HL-60 (cell line): ENCODE results near the gene KAT6B.

Experiments
- GABPA ChIP-seq: IDR thresholded peaks from 2 replicates; pipeline ENCODE4 v1.6.1; 2012; ENCODE audit warnings: low read depth
- POLR2AphosphoS5 ChIP-seq: IDR thresholded peaks from 2 replicates; pipeline ENCODE4 v1.6.1; 2012; ENCODE audit warnings: low read depth
- SPI1 ChIP-seq: IDR thresholded peaks from 2 replicates; pipeline ENCODE4 v1.6.1; 2012; ENCODE audit warnings: low read depth, mild to moderate bottlenecking, borderline replicate concordance
- TF ChIP-seq, protein P1 (sequence below): IDR thresholded peaks from one replicate; pipeline ENCODE4 v1.5.1; 2011; ENCODE audit warnings: low read length, control low read depth, inconsistent platforms; ENCODE audit not compliant: insufficient read depth
- TF ChIP-seq, protein P2 (sequence below): IDR thresholded peaks from 2 replicates; pipeline ENCODE4 v1.6.1; 2012; ENCODE audit warnings: low read depth; ENCODE audit not compliant: insufficient replicate concordance

DNA sequence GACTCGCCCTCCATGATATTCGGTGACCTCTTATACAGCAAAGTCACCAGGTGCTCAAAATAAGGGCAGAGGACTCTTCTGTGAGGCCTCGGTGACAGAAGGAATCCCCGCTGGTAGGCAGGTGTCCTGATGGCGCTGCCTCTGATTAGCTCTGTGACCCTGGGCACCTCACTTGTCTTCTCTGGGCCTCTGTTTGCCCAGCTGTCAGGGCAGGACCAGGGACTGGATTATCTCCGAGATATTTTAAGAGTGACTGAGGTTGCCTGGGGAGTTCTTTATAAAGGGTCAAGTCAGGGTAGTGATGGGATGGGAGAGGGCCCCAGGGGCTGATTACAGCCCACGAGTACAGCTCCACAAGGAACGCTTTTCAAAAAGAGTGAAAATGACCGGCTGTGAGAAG, 214.2 kb downstream of the KAT6B start:
- TF ChIP-seq, protein P1, sequence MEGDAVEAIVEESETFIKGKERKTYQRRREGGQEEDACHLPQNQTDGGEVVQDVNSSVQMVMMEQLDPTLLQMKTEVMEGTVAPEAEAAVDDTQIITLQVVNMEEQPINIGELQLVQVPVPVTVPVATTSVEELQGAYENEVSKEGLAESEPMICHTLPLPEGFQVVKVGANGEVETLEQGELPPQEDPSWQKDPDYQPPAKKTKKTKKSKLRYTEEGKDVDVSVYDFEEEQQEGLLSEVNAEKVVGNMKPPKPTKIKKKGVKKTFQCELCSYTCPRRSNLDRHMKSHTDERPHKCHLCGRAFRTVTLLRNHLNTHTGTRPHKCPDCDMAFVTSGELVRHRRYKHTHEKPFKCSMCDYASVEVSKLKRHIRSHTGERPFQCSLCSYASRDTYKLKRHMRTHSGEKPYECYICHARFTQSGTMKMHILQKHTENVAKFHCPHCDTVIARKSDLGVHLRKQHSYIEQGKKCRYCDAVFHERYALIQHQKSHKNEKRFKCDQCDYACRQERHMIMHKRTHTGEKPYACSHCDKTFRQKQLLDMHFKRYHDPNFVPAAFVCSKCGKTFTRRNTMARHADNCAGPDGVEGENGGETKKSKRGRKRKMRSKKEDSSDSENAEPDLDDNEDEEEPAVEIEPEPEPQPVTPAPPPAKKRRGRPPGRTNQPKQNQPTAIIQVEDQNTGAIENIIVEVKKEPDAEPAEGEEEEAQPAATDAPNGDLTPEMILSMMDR: no peak
- TF ChIP-seq POLR2AphosphoS5 (no peak), GABPA (no peak), SPI1 (no peak)
- TF ChIP-seq, protein P2, sequence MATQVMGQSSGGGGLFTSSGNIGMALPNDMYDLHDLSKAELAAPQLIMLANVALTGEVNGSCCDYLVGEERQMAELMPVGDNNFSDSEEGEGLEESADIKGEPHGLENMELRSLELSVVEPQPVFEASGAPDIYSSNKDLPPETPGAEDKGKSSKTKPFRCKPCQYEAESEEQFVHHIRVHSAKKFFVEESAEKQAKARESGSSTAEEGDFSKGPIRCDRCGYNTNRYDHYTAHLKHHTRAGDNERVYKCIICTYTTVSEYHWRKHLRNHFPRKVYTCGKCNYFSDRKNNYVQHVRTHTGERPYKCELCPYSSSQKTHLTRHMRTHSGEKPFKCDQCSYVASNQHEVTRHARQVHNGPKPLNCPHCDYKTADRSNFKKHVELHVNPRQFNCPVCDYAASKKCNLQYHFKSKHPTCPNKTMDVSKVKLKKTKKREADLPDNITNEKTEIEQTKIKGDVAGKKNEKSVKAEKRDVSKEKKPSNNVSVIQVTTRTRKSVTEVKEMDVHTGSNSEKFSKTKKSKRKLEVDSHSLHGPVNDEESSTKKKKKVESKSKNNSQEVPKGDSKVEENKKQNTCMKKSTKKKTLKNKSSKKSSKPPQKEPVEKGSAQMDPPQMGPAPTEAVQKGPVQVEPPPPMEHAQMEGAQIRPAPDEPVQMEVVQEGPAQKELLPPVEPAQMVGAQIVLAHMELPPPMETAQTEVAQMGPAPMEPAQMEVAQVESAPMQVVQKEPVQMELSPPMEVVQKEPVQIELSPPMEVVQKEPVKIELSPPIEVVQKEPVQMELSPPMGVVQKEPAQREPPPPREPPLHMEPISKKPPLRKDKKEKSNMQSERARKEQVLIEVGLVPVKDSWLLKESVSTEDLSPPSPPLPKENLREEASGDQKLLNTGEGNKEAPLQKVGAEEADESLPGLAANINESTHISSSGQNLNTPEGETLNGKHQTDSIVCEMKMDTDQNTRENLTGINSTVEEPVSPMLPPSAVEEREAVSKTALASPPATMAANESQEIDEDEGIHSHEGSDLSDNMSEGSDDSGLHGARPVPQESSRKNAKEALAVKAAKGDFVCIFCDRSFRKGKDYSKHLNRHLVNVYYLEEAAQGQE: no peak
